HEK293 (cell line): ENCODE data around the gene TRAM2.

Experiments
- EGR2 ChIP-seq: fragments of 450-650 bp; formaldehyde crosslinking; IDR thresholded peaks from 2 replicates; pipeline ENCODE4 v1.5.1; 2016; ENCODE audit warnings: low read depth, missing biosample characterization, missing genetic modification characterization
- GLI2 ChIP-seq: fragments of 450-650 bp; formaldehyde crosslinking; IDR thresholded peaks from 2 replicates; pipeline ENCODE4; 2017; ENCODE audit warnings: missing biosample characterization, missing genetic modification characterization, low read depth, borderline replicate concordance
- SP7 ChIP-seq: fragments of 450-650 bp; formaldehyde crosslinking; IDR thresholded peaks from 2 replicates; pipeline ENCODE4 v1.5.1; 2016; ENCODE audit warnings: missing biosample characterization, missing genetic modification characterization
- ZBTB7A ChIP-seq: fragments of 450-650 bp; formaldehyde crosslinking; IDR thresholded peaks from 2 replicates; pipeline ENCODE4 v1.5.1; 2016; ENCODE audit warnings: low read depth, missing biosample characterization, missing genetic modification characterization
- ZNF132 ChIP-seq: fragments of 450-650 bp; formaldehyde crosslinking; IDR thresholded peaks from 2 replicates; pipeline ENCODE4 v1.5.1; 2017; ENCODE audit warnings: missing biosample characterization, missing genetic modification characterization, borderline replicate concordance
- ZNF133 ChIP-seq: fragments of 450-650 bp; formaldehyde crosslinking; IDR thresholded peaks from 2 replicates; pipeline ENCODE4 v1.5.1; 2016; ENCODE audit warnings: missing biosample characterization, missing genetic modification characterization
- ZNF169 ChIP-seq: fragments of 450-650 bp; formaldehyde crosslinking; IDR thresholded peaks from 2 replicates; pipeline ENCODE4 v1.5.1; 2016; ENCODE audit warnings: missing biosample characterization, missing genetic modification characterization
- ZNF274 ChIP-seq, 2 experiments: fragments of 200-500 bp in 1 of 2; fragments of 450-650 bp in 1 of 2; sonication (Bioruptor generic) in 1 of 2; formaldehyde crosslinking in 1 of 2; IDR thresholded peaks; 2 replicates each; pipeline versions ENCODE4 v1.5.1 to v1.6.1; 2014 to 2016; ENCODE audit warnings: borderline replicate concordance in 1 of 2, inconsistent platforms in 1 of 2, low read length in 1 of 2, missing biosample characterization in 1 of 2, missing genetic modification characterization in 1 of 2
- ZNF621 ChIP-seq: fragments of 450-650 bp; formaldehyde crosslinking; IDR thresholded peaks from 2 replicates; pipeline ENCODE4 v1.5.1; 2017; ENCODE audit warnings: missing biosample characterization, missing genetic modification characterization
- ZNF660 ChIP-seq: fragments of 450-650 bp; IDR thresholded peaks from 2 replicates; pipeline ENCODE4 v1.5.1; 2018; ENCODE audit warnings: missing biosample characterization, mild to moderate bottlenecking, missing genetic modification characterization
- ZSCAN23 ChIP-seq: fragments of 450-650 bp; formaldehyde crosslinking; IDR thresholded peaks from 2 replicates; pipeline ENCODE4 v1.5.1; 2016; ENCODE audit warnings: missing biosample characterization, missing genetic modification characterization
- ZSCAN30 ChIP-seq: fragments of 450-650 bp; IDR thresholded peaks from 2 replicates; pipeline ENCODE4 v1.5.1; 2018; ENCODE audit warnings: missing biosample characterization, mild to moderate bottlenecking, missing genetic modification characterization, moderate library complexity
- TF ChIP-seq, protein P1 (sequence below): fragments of 450-650 bp; formaldehyde crosslinking; conservative IDR thresholded peaks from 2 replicates; pipeline ENCODE4 v1.5.1; 2016; ENCODE audit warnings: low read depth, missing biosample characterization, missing genetic modification characterization
- TF ChIP-seq, protein P2 (sequence below): fragments of 450-650 bp; formaldehyde crosslinking; IDR thresholded peaks from 2 replicates; pipeline ENCODE4 v1.5.1; 2016; ENCODE audit warnings: missing biosample characterization, missing genetic modification characterization
- TF ChIP-seq, protein P3 (sequence below): fragments of 450-650 bp; formaldehyde crosslinking; IDR thresholded peaks from 2 replicates; pipeline ENCODE4 v1.5.1; 2016; ENCODE audit warnings: missing biosample characterization, missing genetic modification characterization
- TF ChIP-seq, protein P4 (sequence below): fragments of 450-650 bp; formaldehyde crosslinking; IDR thresholded peaks from 2 replicates; pipeline ENCODE4 v1.5.1; 2016; ENCODE audit warnings: missing biosample characterization, missing genetic modification characterization
- TF ChIP-seq, protein P5 (sequence below): fragments of 450-650 bp; formaldehyde crosslinking; IDR thresholded peaks from 2 replicates; pipeline ENCODE4 v1.5.1; 2016; ENCODE audit warnings: missing biosample characterization, missing genetic modification characterization, borderline replicate concordance
- TF ChIP-seq, protein P6 (sequence below): fragments of 450-650 bp; formaldehyde crosslinking; IDR thresholded peaks from 2 replicates; pipeline ENCODE4 v1.5.1; 2016; ENCODE audit warnings: missing biosample characterization, missing genetic modification characterization

Gene TRAM2

DNA sequence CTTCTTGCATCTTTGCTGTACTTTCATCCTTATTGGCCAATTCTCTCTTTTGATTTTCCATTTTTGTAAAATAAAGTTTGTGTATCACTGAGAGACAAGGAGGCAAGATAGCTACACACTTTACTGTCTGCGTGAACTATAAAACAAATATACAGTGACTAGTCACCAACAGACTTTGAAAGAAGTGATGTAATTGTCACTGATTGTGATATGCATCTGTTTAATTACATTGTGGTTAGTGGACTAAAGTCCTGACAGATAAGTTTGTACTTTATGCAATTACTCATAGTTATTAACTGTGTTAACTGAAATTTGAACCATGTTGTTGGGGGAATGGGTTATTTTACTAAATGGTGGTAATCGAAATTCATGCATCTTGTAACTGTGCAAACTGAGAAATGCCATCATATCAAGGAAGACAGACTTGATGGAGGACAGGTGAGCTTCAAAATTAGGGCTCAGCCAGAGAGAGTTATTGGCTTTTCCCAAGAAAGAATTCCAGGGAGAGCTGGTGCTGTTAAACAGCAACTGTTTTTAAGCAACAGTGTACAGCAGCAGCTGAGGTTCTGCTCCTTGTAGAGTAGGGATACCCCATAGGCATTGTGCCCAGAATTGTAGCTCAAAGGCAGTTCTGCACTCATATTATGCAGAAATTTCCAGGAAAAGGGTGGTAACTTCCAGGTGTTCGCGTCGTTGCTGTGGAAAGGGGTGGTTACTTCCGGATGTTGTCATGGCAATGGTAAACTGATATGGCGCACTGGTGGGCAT, 93.8 kb downstream of the TRAM2 start (continued):
- TF ChIP-seq, protein P1, sequence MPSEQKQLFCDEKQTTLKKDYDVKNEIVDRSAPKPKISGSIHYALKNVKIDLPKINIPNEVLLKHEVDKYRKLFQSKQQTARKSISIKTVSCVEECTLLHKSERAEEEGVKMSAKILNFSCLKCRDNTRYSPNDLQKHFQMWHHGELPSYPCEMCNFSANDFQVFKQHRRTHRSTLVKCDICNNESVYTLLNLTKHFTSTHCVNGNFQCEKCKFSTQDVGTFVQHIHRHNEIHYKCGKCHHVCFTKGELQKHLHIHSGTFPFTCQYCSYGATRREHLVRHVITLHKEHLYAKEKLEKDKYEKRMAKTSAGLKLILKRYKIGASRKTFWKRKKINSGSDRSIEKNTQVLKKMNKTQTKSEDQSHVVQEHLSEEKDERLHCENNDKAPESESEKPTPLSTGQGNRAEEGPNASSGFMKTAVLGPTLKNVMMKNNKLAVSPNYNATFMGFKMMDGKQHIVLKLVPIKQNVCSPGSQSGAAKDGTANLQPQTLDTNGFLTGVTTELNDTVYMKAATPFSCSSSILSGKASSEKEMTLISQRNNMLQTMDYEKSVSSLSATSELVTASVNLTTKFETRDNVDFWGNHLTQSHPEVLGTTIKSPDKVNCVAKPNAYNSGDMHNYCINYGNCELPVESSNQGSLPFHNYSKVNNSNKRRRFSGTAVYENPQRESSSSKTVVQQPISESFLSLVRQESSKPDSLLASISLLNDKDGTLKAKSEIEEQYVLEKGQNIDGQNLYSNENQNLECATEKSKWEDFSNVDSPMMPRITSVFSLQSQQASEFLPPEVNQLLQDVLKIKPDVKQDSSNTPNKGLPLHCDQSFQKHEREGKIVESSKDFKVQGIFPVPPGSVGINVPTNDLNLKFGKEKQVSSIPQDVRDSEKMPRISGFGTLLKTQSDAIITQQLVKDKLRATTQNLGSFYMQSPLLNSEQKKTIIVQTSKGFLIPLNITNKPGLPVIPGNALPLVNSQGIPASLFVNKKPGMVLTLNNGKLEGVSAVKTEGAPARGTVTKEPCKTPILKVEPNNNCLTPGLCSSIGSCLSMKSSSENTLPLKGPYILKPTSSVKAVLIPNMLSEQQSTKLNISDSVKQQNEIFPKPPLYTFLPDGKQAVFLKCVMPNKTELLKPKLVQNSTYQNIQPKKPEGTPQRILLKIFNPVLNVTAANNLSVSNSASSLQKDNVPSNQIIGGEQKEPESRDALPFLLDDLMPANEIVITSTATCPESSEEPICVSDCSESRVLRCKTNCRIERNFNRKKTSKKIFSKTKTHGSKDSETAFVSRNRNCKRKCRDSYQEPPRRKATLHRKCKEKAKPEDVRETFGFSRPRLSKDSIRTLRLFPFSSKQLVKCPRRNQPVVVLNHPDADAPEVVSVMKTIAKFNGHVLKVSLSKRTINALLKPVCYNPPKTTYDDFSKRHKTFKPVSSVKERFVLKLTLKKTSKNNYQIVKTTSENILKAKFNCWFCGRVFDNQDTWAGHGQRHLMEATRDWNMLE (tag by site-specific recombination): peak; percentile 57; the same call in 1 of the 2 replicates
- TF ChIP-seq ZSCAN23 (tag by site-specific recombination) (peak; percentile 96; the same call in 1 of the 2 replicates), ZNF132 (no peak), ZBTB7A (no peak), EGR2 (tag by site-specific recombination) (no peak), ZNF133 (tag by site-specific recombination) (no peak), GLI2 (tag by site-specific recombination) (peak; percentile 97), ZNF274 (IDR thresholded peaks at IDR 0.05; ENCODE audit: low read length) (no peak), ZNF274 (tag by site-specific recombination; IDR thresholded peaks at IDR 0.05; ENCODE audit: borderline replicate concordance) (no peak), ZSCAN30 (no peak), ZNF169 (tag by site-specific recombination) (no peak), ZNF621 (no peak), SP7 (tag by site-specific recombination) (peak; percentile 99), ZNF660 (peak; percentile 18; the same call in 1 of the 2 replicates)
- TF ChIP-seq, protein P2, sequence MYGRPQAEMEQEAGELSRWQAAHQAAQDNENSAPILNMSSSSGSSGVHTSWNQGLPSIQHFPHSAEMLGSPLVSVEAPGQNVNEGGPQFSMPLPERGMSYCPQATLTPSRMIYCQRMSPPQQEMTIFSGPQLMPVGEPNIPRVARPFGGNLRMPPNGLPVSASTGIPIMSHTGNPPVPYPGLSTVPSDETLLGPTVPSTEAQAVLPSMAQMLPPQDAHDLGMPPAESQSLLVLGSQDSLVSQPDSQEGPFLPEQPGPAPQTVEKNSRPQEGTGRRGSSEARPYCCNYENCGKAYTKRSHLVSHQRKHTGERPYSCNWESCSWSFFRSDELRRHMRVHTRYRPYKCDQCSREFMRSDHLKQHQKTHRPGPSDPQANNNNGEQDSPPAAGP (tag by site-specific recombination): peak; percentile 76
- TF ChIP-seq, protein P3, sequence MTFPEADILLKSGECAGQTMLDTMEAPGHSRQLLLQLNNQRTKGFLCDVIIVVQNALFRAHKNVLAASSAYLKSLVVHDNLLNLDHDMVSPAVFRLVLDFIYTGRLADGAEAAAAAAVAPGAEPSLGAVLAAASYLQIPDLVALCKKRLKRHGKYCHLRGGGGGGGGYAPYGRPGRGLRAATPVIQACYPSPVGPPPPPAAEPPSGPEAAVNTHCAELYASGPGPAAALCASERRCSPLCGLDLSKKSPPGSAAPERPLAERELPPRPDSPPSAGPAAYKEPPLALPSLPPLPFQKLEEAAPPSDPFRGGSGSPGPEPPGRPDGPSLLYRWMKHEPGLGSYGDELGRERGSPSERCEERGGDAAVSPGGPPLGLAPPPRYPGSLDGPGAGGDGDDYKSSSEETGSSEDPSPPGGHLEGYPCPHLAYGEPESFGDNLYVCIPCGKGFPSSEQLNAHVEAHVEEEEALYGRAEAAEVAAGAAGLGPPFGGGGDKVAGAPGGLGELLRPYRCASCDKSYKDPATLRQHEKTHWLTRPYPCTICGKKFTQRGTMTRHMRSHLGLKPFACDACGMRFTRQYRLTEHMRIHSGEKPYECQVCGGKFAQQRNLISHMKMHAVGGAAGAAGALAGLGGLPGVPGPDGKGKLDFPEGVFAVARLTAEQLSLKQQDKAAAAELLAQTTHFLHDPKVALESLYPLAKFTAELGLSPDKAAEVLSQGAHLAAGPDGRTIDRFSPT (tag by site-specific recombination): peak; percentile 95
- TF ChIP-seq, protein P4, sequence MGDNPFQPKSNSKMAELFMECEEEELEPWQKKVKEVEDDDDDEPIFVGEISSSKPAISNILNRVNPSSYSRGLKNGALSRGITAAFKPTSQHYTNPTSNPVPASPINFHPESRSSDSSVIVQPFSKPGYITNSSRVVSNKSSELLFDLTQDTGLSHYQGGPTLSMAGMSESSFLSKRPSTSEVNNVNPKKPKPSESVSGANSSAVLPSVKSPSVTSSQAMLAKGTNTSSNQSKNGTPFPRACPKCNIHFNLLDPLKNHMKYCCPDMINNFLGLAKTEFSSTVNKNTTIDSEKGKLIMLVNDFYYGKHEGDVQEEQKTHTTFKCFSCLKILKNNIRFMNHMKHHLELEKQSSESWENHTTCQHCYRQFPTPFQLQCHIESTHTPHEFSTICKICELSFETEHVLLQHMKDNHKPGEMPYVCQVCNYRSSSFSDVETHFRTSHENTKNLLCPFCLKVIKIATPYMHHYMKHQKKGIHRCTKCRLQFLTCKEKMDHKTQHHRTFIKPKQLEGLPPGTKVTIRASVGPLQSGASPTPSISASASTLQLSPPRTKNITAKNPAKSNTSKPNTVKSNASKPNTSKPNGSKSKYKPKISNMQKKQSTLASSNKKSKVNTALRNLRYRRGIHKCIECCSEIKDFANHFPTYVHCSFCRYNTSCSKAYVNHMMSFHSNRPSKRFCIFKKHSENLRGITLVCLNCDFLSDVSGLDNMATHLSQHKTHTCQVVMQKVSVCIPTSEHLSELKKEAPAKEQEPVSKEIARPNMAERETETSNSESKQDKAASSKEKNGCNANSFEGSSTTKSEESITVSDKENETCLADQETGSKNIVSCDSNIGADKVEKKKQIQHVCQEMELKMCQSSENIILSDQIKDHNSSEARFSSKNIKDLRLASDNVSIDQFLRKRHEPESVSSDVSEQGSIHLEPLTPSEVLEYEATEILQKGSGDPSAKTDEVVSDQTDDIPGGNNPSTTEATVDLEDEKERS (tag by site-specific recombination): no peak
- TF ChIP-seq, protein P5, sequence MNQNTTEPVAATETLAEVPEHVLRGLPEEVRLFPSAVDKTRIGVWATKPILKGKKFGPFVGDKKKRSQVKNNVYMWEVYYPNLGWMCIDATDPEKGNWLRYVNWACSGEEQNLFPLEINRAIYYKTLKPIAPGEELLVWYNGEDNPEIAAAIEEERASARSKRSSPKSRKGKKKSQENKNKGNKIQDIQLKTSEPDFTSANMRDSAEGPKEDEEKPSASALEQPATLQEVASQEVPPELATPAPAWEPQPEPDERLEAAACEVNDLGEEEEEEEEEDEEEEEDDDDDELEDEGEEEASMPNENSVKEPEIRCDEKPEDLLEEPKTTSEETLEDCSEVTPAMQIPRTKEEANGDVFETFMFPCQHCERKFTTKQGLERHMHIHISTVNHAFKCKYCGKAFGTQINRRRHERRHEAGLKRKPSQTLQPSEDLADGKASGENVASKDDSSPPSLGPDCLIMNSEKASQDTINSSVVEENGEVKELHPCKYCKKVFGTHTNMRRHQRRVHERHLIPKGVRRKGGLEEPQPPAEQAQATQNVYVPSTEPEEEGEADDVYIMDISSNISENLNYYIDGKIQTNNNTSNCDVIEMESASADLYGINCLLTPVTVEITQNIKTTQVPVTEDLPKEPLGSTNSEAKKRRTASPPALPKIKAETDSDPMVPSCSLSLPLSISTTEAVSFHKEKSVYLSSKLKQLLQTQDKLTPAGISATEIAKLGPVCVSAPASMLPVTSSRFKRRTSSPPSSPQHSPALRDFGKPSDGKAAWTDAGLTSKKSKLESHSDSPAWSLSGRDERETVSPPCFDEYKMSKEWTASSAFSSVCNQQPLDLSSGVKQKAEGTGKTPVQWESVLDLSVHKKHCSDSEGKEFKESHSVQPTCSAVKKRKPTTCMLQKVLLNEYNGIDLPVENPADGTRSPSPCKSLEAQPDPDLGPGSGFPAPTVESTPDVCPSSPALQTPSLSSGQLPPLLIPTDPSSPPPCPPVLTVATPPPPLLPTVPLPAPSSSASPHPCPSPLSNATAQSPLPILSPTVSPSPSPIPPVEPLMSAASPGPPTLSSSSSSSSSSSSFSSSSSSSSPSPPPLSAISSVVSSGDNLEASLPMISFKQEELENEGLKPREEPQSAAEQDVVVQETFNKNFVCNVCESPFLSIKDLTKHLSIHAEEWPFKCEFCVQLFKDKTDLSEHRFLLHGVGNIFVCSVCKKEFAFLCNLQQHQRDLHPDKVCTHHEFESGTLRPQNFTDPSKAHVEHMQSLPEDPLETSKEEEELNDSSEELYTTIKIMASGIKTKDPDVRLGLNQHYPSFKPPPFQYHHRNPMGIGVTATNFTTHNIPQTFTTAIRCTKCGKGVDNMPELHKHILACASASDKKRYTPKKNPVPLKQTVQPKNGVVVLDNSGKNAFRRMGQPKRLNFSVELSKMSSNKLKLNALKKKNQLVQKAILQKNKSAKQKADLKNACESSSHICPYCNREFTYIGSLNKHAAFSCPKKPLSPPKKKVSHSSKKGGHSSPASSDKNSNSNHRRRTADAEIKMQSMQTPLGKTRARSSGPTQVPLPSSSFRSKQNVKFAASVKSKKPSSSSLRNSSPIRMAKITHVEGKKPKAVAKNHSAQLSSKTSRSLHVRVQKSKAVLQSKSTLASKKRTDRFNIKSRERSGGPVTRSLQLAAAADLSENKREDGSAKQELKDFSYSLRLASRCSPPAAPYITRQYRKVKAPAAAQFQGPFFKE: no peak
- TF ChIP-seq, protein P6, sequence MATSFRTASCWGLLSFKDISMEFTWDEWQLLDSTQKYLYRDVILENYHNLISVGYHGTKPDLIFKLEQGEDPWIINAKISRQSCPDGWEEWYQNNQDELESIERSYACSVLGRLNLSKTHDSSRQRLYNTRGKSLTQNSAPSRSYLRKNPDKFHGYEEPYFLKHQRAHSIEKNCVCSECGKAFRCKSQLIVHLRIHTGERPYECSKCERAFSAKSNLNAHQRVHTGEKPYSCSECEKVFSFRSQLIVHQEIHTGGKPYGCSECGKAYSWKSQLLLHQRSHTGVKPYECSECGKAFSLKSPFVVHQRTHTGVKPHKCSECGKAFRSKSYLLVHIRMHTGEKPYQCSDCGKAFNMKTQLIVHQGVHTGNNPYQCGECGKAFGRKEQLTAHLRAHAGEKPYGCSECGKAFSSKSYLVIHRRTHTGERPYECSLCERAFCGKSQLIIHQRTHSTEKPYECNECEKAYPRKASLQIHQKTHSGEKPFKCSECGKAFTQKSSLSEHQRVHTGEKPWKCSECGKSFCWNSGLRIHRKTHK: no peak
